Right lobe of liver (tissue), 4 donors: ENCODE data around the gene STN1.

Experiments
- CTCF ChIP-seq, 4 donors: fragments of 200-600 bp in 3 of 4; fragments of 450-650 bp in 1 of 4; IDR thresholded peaks; one replicate each; pipeline versions ENCODE4 v1.5.1 to v1.8.0; 2016 to 2022; ENCODE audit warnings: antibody characterized with exemption in 4 of 4, mild to moderate bottlenecking in 2 of 4
- POLR2A ChIP-seq: fragments of 450-650 bp; IDR thresholded peaks from one replicate; pipeline ENCODE4 v1.6.1; 2017; ENCODE audit warnings: antibody characterized with exemption, mild to moderate bottlenecking
- donor health status: DM: no; HTN: no; CAD: no.
- donor health status: DM: no; HTN: no; CAD: no.
- donor health status: DM: no; HTN: yes; CAD: no.

- TF ChIP-seq CTCF (IDR thresholded peaks at IDR 0.05) (no peak), POLR2A (no peak)
Measured at GRCh38 chr10:103917302-103918052, 507 bp downstream of the STN1 start.
